Smooth muscle cell (in vitro differentiated cells): ENCODE data around the gene TTC9. TPM values are rescaled to one million over a fixed set of nuclear protein-coding genes. Genes with fewer than 3 reads are reported as not detected.

Experiments
- DNase-seq: peaks from one replicate; lab custom pipeline; 2025; ENCODE audit not compliant: unreplicated experiment; lab: John Stamatoyannopoulos, UW
- H2AFZ ChIP-seq: fragments of 200-600 bp; sonication (generic); 2 replicates; pipeline ENCODE4 v1.6.0; 2016; ENCODE audit warnings: antibody characterized with exemption, low read depth, mild to moderate bottlenecking
- H3F3A ChIP-seq: fragments of 200-600 bp; sonication (generic); 2 replicates; pipeline ENCODE4 v1.6.0; 2017; ENCODE audit warnings: antibody characterized with exemption, low read depth
- H3K27ac ChIP-seq: fragments of 200-600 bp; sonication (generic); 2 replicates; pipeline ENCODE4 v1.5.1; 2016; ENCODE audit warnings: low read depth, mild to moderate bottlenecking
- H3K27me3 ChIP-seq: fragments of 200-600 bp; sonication (generic); 2 replicates; pipeline ENCODE4 v1.6.1; 2016; ENCODE audit warnings: low read depth, mild to moderate bottlenecking
- H3K36me3 ChIP-seq: fragments of 200-600 bp; sonication (generic); 2 replicates; pipeline ENCODE4 v1.5.1; 2016; ENCODE audit warnings: low read depth
- H3K4me1 ChIP-seq: fragments of 200-600 bp; sonication (generic); 2 replicates; pipeline ENCODE4 v1.5.1; 2016; ENCODE audit warnings: low read depth
- H3K4me2 ChIP-seq: fragments of 200-600 bp; sonication (generic); 2 replicates; pipeline ENCODE4 v1.6.0; 2016; ENCODE audit warnings: mild to moderate bottlenecking
- H3K4me3 ChIP-seq: fragments of 200-600 bp; sonication (generic); 2 replicates; pipeline ENCODE4 v1.5.1; 2016; ENCODE audit warnings: mild to moderate bottlenecking
- H3K79me2 ChIP-seq: fragments of 200-600 bp; sonication (generic); 2 replicates; pipeline ENCODE4 v1.6.0; 2016; ENCODE audit warnings: low read depth, mild to moderate bottlenecking
- H3K9ac ChIP-seq: fragments of 200-600 bp; sonication (generic); 2 replicates; pipeline ENCODE4 v1.6.0; 2016; ENCODE audit warnings: low read depth
- H3K9me3 ChIP-seq: fragments of 200-600 bp; sonication (generic); replicated peaks from 2 replicates; pipeline ENCODE4 v1.5.1; 2016; ENCODE audit warnings: low read depth
- H4K20me1 ChIP-seq: fragments of 200-600 bp; sonication (generic); 2 replicates; pipeline ENCODE4 v1.6.0; 2016; ENCODE audit warnings: low read depth
- WGBS: methylation state at CpG from one replicate; pipeline ENCODE4 v1.1.7; 2016; ENCODE audit warnings: low lambda C conversion rate; 5-methylcytosine and 5-hydroxymethylcytosine counted together
- polyA plus RNA-seq: library from polyadenylated mRNA; unstranded; fragments of >200 nt; fragmentation: Nextera tagmentation; extraction: Ambion mirVana; gene quantifications from 2 replicates; pipeline ENCODE4 v1.2.1, GENCODE V29; 2016
- total RNA-seq: library from RNA; depleted of rRNA; stranded (reverse); fragments of >200 nt; gene quantifications from 2 replicates; pipeline ENCODE4 v1.2.3, GENCODE V29; 2014
- TF ChIP-seq, protein P1 (sequence below): fragments of 200-600 bp; sonication (generic); IDR thresholded peaks from 2 replicates; pipeline ENCODE4 v1.5.1; 2017; ENCODE audit warnings: borderline replicate concordance, mild to moderate bottlenecking, antibody characterized with exemption; ENCODE audit not compliant: insufficient read depth, poor library complexity, severe bottlenecking

The TTC9 gene
- total and polyA plus RNA-seq, 2 experiments from 2014 or later = 1.2 to 4.4 TPM

DNA sequence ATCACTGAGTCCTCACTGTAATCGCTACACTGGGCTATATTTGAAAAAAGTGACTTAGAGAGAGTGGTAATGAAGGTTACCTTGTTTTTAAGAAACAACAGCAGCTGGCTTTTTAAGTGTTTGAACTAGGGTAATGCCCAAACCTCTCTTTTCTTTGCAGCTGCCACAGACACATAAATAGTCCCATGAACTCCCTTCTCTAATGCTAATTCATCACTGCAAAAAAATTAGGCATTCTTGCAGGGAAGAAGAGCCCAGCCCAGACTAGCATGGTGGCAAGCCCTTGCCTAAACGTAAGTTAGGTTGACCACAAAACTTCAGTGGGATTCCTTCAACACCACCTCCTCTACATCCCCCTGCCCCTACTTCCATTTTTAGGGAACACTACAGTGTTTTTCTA, 23.4 kb upstream of the TTC9 start:
- Histone ChIP-seq H3K4me3 (no peak overlapping the region), H2AFZ (no peak overlapping the region), H3K9me3 (no peaks in the 10 kb centered on the region), H4K20me1 (no peaks in the 10 kb centered on the region), H3K27me3 (no peaks in the 10 kb centered on the region), H3K27ac (no peak overlapping the region), H3K4me2 (no peak overlapping the region), H3K36me3 (no peaks in the 10 kb centered on the region), H3K4me1 (no peaks in the 10 kb centered on the region), H3F3A (no peaks in the 10 kb centered on the region), H3K9ac (no peak overlapping the region), H3K79me2 (no peaks in the 10 kb centered on the region)
- 76% methylated on average over 2 of the region's 2 CpGs for WGBS
- no peak for DNase-seq
- TF ChIP-seq, protein P1, sequence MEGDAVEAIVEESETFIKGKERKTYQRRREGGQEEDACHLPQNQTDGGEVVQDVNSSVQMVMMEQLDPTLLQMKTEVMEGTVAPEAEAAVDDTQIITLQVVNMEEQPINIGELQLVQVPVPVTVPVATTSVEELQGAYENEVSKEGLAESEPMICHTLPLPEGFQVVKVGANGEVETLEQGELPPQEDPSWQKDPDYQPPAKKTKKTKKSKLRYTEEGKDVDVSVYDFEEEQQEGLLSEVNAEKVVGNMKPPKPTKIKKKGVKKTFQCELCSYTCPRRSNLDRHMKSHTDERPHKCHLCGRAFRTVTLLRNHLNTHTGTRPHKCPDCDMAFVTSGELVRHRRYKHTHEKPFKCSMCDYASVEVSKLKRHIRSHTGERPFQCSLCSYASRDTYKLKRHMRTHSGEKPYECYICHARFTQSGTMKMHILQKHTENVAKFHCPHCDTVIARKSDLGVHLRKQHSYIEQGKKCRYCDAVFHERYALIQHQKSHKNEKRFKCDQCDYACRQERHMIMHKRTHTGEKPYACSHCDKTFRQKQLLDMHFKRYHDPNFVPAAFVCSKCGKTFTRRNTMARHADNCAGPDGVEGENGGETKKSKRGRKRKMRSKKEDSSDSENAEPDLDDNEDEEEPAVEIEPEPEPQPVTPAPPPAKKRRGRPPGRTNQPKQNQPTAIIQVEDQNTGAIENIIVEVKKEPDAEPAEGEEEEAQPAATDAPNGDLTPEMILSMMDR = no peak

DNA sequence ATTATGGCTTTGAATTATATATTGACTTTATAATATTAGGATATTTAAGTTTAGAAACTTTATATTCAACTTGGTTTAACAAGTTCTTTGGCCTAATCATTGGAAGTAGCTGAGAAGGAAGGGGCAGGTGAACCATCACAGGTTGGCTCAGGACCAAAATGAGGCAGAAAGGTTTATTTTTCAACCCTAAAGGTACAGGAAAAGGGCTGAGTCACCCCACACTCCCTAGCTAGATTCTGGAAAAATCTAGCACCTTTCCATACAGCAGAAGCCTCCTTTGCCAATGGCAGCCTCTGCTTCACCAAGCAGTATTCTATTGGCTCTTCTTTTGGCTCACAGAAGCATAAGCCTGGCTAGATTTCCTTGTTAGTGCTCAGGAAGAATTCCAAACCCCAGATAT, 22.0 kb upstream of the TTC9 start:
- H3F3A ChIP-seq = no peaks in the 10 kb centered on the region
- no peak overlapping the region for H3K9ac ChIP-seq
- no peak overlapping the region for H3K4me3 ChIP-seq
- H4K20me1 ChIP-seq = no peaks in the 10 kb centered on the region
- no peak for DNase-seq
- H3K27me3 ChIP-seq = no peaks in the 10 kb centered on the region
- no peaks in the 10 kb centered on the region for H3K36me3 ChIP-seq
- H3K9me3 ChIP-seq = no peaks in the 10 kb centered on the region
- no peak overlapping the region for H3K27ac ChIP-seq
- no peaks in the 10 kb centered on the region for H3K79me2 ChIP-seq
- TF ChIP-seq, protein P1 = no peak
- H2AFZ ChIP-seq = no peak overlapping the region
- no peaks in the 10 kb centered on the region for H3K4me1 ChIP-seq
- no peak overlapping the region for H3K4me2 ChIP-seq

DNA sequence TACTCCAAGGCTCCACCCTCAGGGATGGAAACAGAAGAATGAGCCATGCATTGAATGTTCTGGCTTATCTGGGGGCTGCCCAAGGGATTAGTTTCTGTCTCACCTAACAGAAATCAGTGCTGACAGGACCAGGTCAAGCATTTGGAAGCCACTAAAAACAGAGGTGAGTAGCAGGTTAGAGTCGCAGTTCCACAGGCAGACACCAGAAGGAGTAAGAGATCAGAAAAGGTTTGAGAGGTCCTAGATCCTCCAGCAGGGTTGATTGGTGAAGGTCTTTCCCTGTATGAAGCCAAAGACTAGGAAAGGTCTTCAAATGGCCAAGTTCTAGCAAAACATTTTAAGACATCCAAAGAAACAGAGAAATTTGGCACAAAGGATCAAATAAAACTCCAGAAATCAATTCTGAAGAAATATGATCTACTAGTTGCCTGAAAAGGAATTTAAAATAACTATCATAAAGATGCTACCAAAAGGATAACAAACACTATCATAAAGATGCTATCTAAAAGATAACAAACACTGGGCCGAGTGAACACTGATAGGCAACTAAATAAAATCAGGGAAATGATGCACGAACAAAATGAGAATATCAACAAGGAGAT, 19.5 kb upstream of the TTC9 start:
- Histone ChIP-seq H4K20me1 (no peaks in the 10 kb centered on the region), H3K9ac (no peak overlapping the region), H3K36me3 (no peaks in the 10 kb centered on the region), H3K27ac (no peak overlapping the region), H3K4me1 (no peaks in the 10 kb centered on the region), H3K4me2 (no peak overlapping the region), H3K27me3 (no peaks in the 10 kb centered on the region), H2AFZ (no peak overlapping the region), H3K4me3 (no peak overlapping the region), H3K9me3 (no peaks in the 10 kb centered on the region), H3F3A (no peaks in the 10 kb centered on the region), H3K79me2 (no peaks in the 10 kb centered on the region)
- 44% methylated on average over 3 of the region's 3 CpGs for WGBS
- no peak for DNase-seq
- TF ChIP-seq, protein P1 = peak; percentile 76

DNA sequence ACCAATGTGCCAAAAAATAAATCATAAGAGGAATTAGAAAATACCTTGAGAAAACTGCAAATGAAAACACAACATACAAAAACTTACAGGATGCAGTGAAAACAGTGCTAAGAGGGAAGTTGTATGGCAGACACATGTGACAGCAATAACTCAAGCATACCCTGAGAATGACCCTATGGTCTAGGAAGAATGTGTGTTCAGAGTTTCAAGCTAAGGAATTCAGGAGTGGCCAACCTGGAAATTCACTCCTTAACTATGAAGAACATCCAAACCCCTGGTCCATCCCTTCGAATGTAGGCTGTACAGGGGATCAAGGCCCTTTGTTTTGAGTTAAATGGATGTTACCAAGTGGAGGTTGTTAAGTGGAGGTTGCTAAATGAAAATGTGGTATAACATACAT, 16.7 kb upstream of the TTC9 start:
- Histone ChIP-seq H3F3A (no peaks in the 10 kb centered on the region), H3K9me3 (no peaks in the 10 kb centered on the region), H3K27ac (no peak overlapping the region), H3K4me3 (no peak overlapping the region), H3K36me3 (no peaks in the 10 kb centered on the region), H3K27me3 (no peaks in the 10 kb centered on the region), H4K20me1 (no peaks in the 10 kb centered on the region), H2AFZ (no peak overlapping the region), H3K79me2 (no peaks in the 10 kb centered on the region), H3K9ac (no peak overlapping the region), H3K4me1 (no peaks in the 10 kb centered on the region), H3K4me2 (no peak overlapping the region)
- TF ChIP-seq, protein P1 = no peak
- WGBS = 80% methylated on average over 1 of the region's 1 CpG
- no peak for DNase-seq
